Caco-2 (cell line): ENCODE measurements around the gene ZMPSTE24. TPM values are rescaled to one million over a fixed set of nuclear protein-coding genes. Genes with fewer than 3 reads are reported as not detected.

ENCODE experiments used
- BruUV-seq: library from RNA; stranded (reverse); fragments of 400-500 nt; replicated peaks from 2 replicates; lab custom pipeline; 2021; lab: Mats Ljungman, UMichigan
- CTCF ChIA-PET: fragments of 300-600 bp; sonication (Branson Sonifier 250); formaldehyde crosslinking; loops from one replicate; lab custom pipeline; 2022; ENCODE audit warnings: antibody characterized with exemption; lab: Charles Lee
- POLR2A ChIA-PET: fragments of 300-600 bp; sonication (Branson Sonifier 250); formaldehyde crosslinking; loops from one replicate; lab custom pipeline; 2022; ENCODE audit warnings: antibody characterized with exemption; lab: Charles Lee
- DNase-seq, 2 experiments: peaks; one replicate each; pipeline versions ENCODE4 v3.0.0 to v3.0.0-alpha.2; 2020 to 2022
- H3K27me3 ChIP-seq: replicated peaks from 2 replicates; pipeline ENCODE4 v1.6.0; 2011; ENCODE audit warnings: low read length; ENCODE audit not compliant: control insufficient read depth, insufficient read depth
- H3K36me3 ChIP-seq: 2 replicates; pipeline ENCODE4 v1.5.1; 2011; ENCODE audit warnings: low read length; ENCODE audit not compliant: control insufficient read depth, insufficient read depth
- H3K4me1 ChIP-seq: fragments of 250-450 bp; sonication (Bioruptor Pico); 2 replicates; pipeline ENCODE4 v1.5.1; 2020; ENCODE audit warnings: mild to moderate bottlenecking
- H3K4me3 ChIP-seq: 2 replicates; pipeline ENCODE4 v1.5.1; 2011; ENCODE audit warnings: low read depth, mild to moderate bottlenecking, control low read depth, low read length
- H3K9me3 ChIP-seq: fragments of 250-450 bp; sonication (Bioruptor Pico); 2 replicates; pipeline ENCODE4 v1.5.1; 2020; ENCODE audit warnings: mild to moderate bottlenecking, moderate library complexity
- H3K27ac Mint-ChIP-seq: one replicate; pipeline ENCODE4 v1.8.0; 2022; ENCODE audit warnings: mixed read lengths; ENCODE audit not compliant: unreplicated experiment
- H3K27me3 Mint-ChIP-seq: one replicate; pipeline ENCODE4 v1.8.0; 2022; ENCODE audit warnings: mixed read lengths; ENCODE audit not compliant: insufficient read depth, unreplicated experiment
- H3K36me3 Mint-ChIP-seq: one replicate; pipeline ENCODE4 v1.8.0; 2022; ENCODE audit warnings: mild to moderate bottlenecking, mixed read lengths; ENCODE audit not compliant: insufficient read depth, unreplicated experiment
- H3K4me1 Mint-ChIP-seq: one replicate; pipeline ENCODE4 v1.8.0; 2022; ENCODE audit warnings: low read depth, mixed read lengths; ENCODE audit not compliant: unreplicated experiment
- H3K4me3 Mint-ChIP-seq: one replicate; pipeline ENCODE4 v1.8.0; 2022; ENCODE audit warnings: mild to moderate bottlenecking, moderate library complexity, mixed read lengths; ENCODE audit not compliant: unreplicated experiment
- H3K9me3 Mint-ChIP-seq: one replicate; pipeline ENCODE4 v1.8.0; 2022; ENCODE audit warnings: mixed read lengths; ENCODE audit not compliant: unreplicated experiment
- CTCF ChIP-seq, 2 experiments: fragments of 200-600 bp in 1 of 2; IDR thresholded peaks; 1 replicate in 1 of 2; 2 replicates in 1 of 2; pipeline versions ENCODE4 v1.5.1 to v1.8.0; 2011 to 2022; ENCODE audit warnings: antibody characterized with exemption in 1 of 2, control low read depth in 1 of 2, inconsistent platforms in 1 of 2, low read depth in 1 of 2, low read length in 1 of 2, mild to moderate bottlenecking in 1 of 2, moderate library complexity in 1 of 2; ENCODE audit not compliant: insufficient read depth in 1 of 2, severe bottlenecking in 1 of 2, unreplicated experiment in 1 of 2
- intact Hi-C: fragments of 100-400 bp; cut with micrococcal nuclease; formaldehyde crosslinking; loops from one replicate; pipeline ENCODE4 v1.10.0; 2022; ENCODE audit not compliant: unreplicated experiment
- total RNA-seq: library from RNA; stranded (reverse); gene quantifications from 2 replicates; pipeline ENCODE4 v1.2.3, GENCODE V29; 2022

Gene ZMPSTE24
- total RNA-seq, 1 experiment from 2014 or later: 37.9 TPM

- no peak overlapping the region for H3K4me3 ChIP-seq
- H3K9me3 Mint-ChIP-seq: no peaks in the 10 kb centered on the region
- no TSS peak for BruUV-seq
- DNase-seq: no peak
- intact Hi-C loops: no loop called here
- H3K9me3 ChIP-seq: no peaks in the 10 kb centered on the region
- no peaks in the 10 kb centered on the region for H3K4me1 Mint-ChIP-seq
- H3K36me3 ChIP-seq: no peaks in the 10 kb centered on the region
- no peak for TF ChIP-seq CTCF (IDR thresholded peaks at IDR 0.05; ENCODE audit: insufficient read depth in 1 of 2, low read depth in 1 of 2, low read length in 1 of 2, severe bottlenecking in 1 of 2, unreplicated experiment in 1 of 2)
- no peaks in the 10 kb centered on the region for H3K27me3 ChIP-seq
- no peak overlapping the region for H3K27ac Mint-ChIP-seq
- H3K4me1 ChIP-seq: no peaks in the 10 kb centered on the region
- no peaks in the 10 kb centered on the region for H3K27me3 Mint-ChIP-seq
- H3K4me3 Mint-ChIP-seq: no peak overlapping the region
- H3K36me3 Mint-ChIP-seq: peaks cover 10% of the 10 kb centered on the region
- ChIA-PET POLR2A (no interaction called here), CTCF (no interaction called here)
These were observed 35.9 kb upstream of the ZMPSTE24 start for GRCh38 chr1:40221977-40222772.

GRCh38 chr1:40224040-40224439, 34.0 kb upstream of the ZMPSTE24 start:
- H3K27ac Mint-ChIP-seq: no peak overlapping the region
- CTCF ChIA-PET: no interaction called here

DNA sequence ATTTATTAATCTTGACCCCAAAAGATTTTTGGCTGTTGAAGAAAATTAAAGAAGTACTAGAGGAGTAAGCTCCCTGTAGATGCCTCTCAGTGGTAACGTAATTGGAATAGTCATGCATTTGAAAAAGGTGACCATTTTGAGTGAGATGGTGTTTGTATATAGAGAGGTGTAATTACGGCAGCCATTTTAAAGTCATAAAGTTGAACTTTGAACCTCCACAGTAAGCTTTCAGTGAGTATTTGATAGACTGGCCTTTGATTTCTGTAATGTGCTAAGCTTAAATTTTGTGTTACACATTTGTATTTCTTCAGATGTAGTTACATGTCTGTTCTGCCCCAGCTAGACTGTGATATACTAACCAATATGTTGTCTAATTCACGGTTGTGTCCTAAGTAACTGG, 31.8 kb upstream of the ZMPSTE24 start:
- Mint-ChIP-seq H3K36me3 (peaks cover 4% of the 10 kb centered on the region), H3K27ac (peak overlapping the region; percentile 10), H3K9me3 (no peaks in the 10 kb centered on the region), H3K27me3 (no peaks in the 10 kb centered on the region), H3K4me1 (no peaks in the 10 kb centered on the region), H3K4me3 (no peak overlapping the region)
- Histone ChIP-seq H3K4me3 (no peak overlapping the region), H3K27me3 (no peaks in the 10 kb centered on the region), H3K36me3 (no peaks in the 10 kb centered on the region), H3K9me3 (no peaks in the 10 kb centered on the region), H3K4me1 (no peaks in the 10 kb centered on the region)
- ChIA-PET POLR2A (no interaction called here), CTCF (no interaction called here)
- no peak for DNase-seq
- BruUV-seq: no TSS peak
- TF ChIP-seq CTCF (IDR thresholded peaks at IDR 0.05; ENCODE audit: insufficient read depth in 1 of 2, low read depth in 1 of 2, low read length in 1 of 2, severe bottlenecking in 1 of 2, unreplicated experiment in 1 of 2): no peak
- intact Hi-C loops: no loop called here

More at GRCh38 chr1:40224040-40224439, 34.0 kb upstream of the ZMPSTE24 start:
- H3K4me1 ChIP-seq: no peaks in the 10 kb centered on the region
- no peaks in the 10 kb centered on the region for H3K27me3 ChIP-seq
- Mint-ChIP-seq H3K9me3 (no peaks in the 10 kb centered on the region), H3K4me3 (no peak overlapping the region), H3K27me3 (no peaks in the 10 kb centered on the region), H3K4me1 (no peaks in the 10 kb centered on the region), H3K36me3 (no peaks in the 10 kb centered on the region)
- no peak for DNase-seq
- H3K36me3 ChIP-seq: no peaks in the 10 kb centered on the region
- H3K4me3 ChIP-seq: no peak overlapping the region
- intact Hi-C loops: no loop called here
- no peaks in the 10 kb centered on the region for H3K9me3 ChIP-seq
- BruUV-seq: no TSS peak
- POLR2A ChIA-PET: no interaction called here
- no peak for TF ChIP-seq CTCF (IDR thresholded peaks at IDR 0.05; ENCODE audit: insufficient read depth in 1 of 2, low read depth in 1 of 2, low read length in 1 of 2, severe bottlenecking in 1 of 2, unreplicated experiment in 1 of 2)
